SW480 (cell line): ENCODE measurements around the gene PARP2.
A peak's percentile ranks its signal among the peaks of the same experiment; 100 is the strongest.

Experiments used
- DNase-seq: peaks from one replicate; pipeline ENCODE4 v3.0.0-alpha.2; 2016; ENCODE audit warnings: low spot score

Gene PARP2

GRCh38 chr14:20400965-20401593, 57.6 kb downstream of the PARP2 start:
- peak; percentile 60 for DNase-seq

GRCh38 chr14:20403521-20403920, 60.1 kb downstream of the PARP2 start:
- DNase-seq: no peak
